Upper lobe of left lung (tissue), 6 donors: Measurements from ENCODE around the gene EDC4. TPM values are rescaled to one million over a fixed set of nuclear protein-coding genes. Genes with fewer than 3 reads are reported as not detected.

Experiments
- ATAC-seq, 2 donors: fragments of 200-7000 bp; cut with Tn5 transposase; one replicate each; pipeline ENCODE4 v1.9.1; 2022; ENCODE audit warnings: mild to moderate bottlenecking in 2 of 2, moderate library complexity in 2 of 2; ENCODE audit not compliant: low FRiP score in 2 of 2
- DNase-seq, 2 donors: peaks; one replicate each; pipeline ENCODE4 v3.0.0-alpha.2; 2019 to 2020
- H3K27ac ChIP-seq, 4 donors: fragments of 200-600 bp; sonication (generic); one replicate each; pipeline ENCODE4 v1.5.1; 2016 to 2019
- H3K27me3 ChIP-seq, 4 donors: fragments of 200-600 bp; sonication (generic); one replicate each; pipeline ENCODE4 v1.5.1; 2017 to 2019
- H3K36me3 ChIP-seq, 4 donors: fragments of 200-600 bp; sonication (generic); one replicate each; pipeline ENCODE4 v1.5.1; 2016 to 2019
- H3K4me1 ChIP-seq, 4 donors: fragments of 200-600 bp; sonication (generic); one replicate each; pipeline ENCODE4 v1.5.1; 2018 to 2019
- H3K4me3 ChIP-seq, 4 donors: fragments of 200-600 bp; sonication (generic); one replicate each; pipeline ENCODE4 v1.5.1; 2017 to 2019; ENCODE audit warnings: mild to moderate bottlenecking in 2 of 4, moderate library complexity in 1 of 4
- H3K9me3 ChIP-seq, 4 donors: fragments of 200-600 bp; sonication (generic); one replicate each; pipeline ENCODE4 v1.5.1; 2018 to 2019
- EP300 ChIP-seq, 4 donors: sonication (generic); formaldehyde crosslinking; IDR thresholded peaks; one replicate each; pipeline ENCODE4 v1.5.1; 2017; ENCODE audit warnings: antibody characterized with exemption in 4 of 4, control low read depth in 2 of 4
- POLR2A ChIP-seq, 4 donors: fragments of 450-650 bp; IDR thresholded peaks; one replicate each; pipeline ENCODE4 v1.5.1; 2016 to 2017; ENCODE audit warnings: antibody characterized with exemption in 4 of 4, mild to moderate bottlenecking in 2 of 4
- POLR2AphosphoS5 ChIP-seq, 2 donors: sonication (generic); formaldehyde crosslinking; IDR thresholded peaks; one replicate each; pipeline ENCODE4 v1.5.1; 2017; ENCODE audit warnings: antibody characterized with exemption in 2 of 2
- WGBS, 2 donors: methylation state at CpG; one replicate each; pipeline ENCODE4 v1.1.5; 2017 to 2018; 5-methylcytosine and 5-hydroxymethylcytosine counted together
- total RNA-seq, 6 donors: library from RNA; depleted of rRNA in 4 of 6; stranded (reverse); fragments of >200 nt in 4 of 6; gene quantifications; one replicate each; pipeline versions ENCODE4 v1.1.0 to v1.2.1, GENCODE V29; 2016 to 2021
- TF ChIP-seq, protein P1 (sequence below), 6 experiments: fragments of 450-650 bp in 4 of 6; fragments of 200-600 bp in 2 of 6; sonication (generic) in 2 of 6; IDR thresholded peaks; one replicate each; pipeline ENCODE4 v1.5.1; 2016 to 2019; ENCODE audit warnings: antibody characterized with exemption in 6 of 6
- donor health status: DM: no; HTN: no; CAD: no; lungs with moderate emphysema.
- donor health status: DM: no; HTN: yes; CAD: no; lungs with severe emphysema.

The EDC4 gene
- total RNA-seq, 6 donors from 2014 or later: 41.6 to 101 (median 65.0) TPM

DNA sequence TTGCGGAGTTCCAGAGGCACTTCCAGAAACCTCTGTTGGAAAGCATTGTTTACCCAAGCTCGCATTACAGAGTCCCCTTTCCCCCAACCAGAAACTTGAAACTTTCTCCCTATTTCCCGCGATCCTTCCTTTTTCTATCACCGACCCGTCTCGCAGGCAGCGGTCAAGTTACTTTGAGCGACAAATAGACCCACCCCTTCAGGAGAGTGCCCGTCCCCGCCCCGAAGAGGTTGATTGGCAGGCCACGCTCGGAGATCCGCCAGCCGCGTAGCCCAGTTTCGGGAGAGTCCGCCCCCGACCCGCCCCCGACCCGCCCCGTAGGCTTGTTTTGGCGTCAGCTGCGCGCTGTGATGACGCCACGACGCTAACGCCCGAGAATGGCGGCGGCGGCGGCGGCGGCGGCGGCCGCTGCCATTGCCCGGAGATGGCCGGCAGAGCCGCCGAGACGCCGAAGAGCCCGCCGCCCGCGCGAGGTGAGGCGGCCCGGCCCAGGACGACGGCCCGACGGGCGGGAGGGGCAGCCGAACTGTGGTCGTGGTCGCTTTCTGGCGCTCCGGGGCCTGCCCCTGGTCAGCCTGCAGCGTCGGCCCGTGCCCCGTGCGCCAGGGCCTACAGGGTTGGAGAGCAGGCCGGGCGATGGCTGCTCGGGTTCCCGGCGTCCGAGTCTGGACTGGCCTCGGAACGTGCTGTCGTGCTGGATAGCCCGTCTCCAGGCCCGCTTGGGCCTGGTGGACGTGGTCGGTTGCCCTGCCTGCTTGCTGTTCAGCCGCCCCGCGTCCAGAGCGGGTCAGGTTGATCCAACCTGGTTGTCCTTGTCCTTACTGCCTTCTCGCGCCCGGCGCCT is 20.3 kb downstream of the EDC4 start, which contains the start of gene PSKH1:
TSS of gene PSKH1 (plus strand) at position 356 of the 844 bp plus-strand sequence. CDS start 15,496 bp downstream, outside the sequence.
- Histone ChIP-seq H3K9me3 (no peaks in the 10 kb centered on the region), H3K36me3 (no peaks in the 10 kb centered on the region), H3K4me1 (peaks cover 28 to 50% (median 37%) of the 10 kb centered on the region in 4 donors), H3K27ac (peak within 1 kb of the TSS; percentile 95 to 97 (median 97)), H3K4me3 (peak within 1 kb of the TSS; percentile 78 to 97 (median 85)), H3K27me3 (no peaks in the 10 kb centered on the region)
- TF ChIP-seq, protein P1, sequence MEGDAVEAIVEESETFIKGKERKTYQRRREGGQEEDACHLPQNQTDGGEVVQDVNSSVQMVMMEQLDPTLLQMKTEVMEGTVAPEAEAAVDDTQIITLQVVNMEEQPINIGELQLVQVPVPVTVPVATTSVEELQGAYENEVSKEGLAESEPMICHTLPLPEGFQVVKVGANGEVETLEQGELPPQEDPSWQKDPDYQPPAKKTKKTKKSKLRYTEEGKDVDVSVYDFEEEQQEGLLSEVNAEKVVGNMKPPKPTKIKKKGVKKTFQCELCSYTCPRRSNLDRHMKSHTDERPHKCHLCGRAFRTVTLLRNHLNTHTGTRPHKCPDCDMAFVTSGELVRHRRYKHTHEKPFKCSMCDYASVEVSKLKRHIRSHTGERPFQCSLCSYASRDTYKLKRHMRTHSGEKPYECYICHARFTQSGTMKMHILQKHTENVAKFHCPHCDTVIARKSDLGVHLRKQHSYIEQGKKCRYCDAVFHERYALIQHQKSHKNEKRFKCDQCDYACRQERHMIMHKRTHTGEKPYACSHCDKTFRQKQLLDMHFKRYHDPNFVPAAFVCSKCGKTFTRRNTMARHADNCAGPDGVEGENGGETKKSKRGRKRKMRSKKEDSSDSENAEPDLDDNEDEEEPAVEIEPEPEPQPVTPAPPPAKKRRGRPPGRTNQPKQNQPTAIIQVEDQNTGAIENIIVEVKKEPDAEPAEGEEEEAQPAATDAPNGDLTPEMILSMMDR (IDR thresholded peaks at IDR 0.05): peak in 1 of 6 experiments; percentile 4
- TF ChIP-seq POLR2A (IDR thresholded peaks at IDR 0.05) (peak in 3 of 4 donors; percentile 69 to 90 (median 89)), EP300 (IDR thresholded peaks at IDR 0.05) (no peak), POLR2AphosphoS5 (IDR thresholded peaks at IDR 0.05) (peak in 1 of 2 donors; percentile 73)
- ATAC-seq: peak; percentile 97 to 98
- DNase-seq: peak; percentile 97 to 98
- WGBS, 2 donors: 0 to 2% methylated on average over 39 to 51 of the region's 90 CpGs

DNA sequence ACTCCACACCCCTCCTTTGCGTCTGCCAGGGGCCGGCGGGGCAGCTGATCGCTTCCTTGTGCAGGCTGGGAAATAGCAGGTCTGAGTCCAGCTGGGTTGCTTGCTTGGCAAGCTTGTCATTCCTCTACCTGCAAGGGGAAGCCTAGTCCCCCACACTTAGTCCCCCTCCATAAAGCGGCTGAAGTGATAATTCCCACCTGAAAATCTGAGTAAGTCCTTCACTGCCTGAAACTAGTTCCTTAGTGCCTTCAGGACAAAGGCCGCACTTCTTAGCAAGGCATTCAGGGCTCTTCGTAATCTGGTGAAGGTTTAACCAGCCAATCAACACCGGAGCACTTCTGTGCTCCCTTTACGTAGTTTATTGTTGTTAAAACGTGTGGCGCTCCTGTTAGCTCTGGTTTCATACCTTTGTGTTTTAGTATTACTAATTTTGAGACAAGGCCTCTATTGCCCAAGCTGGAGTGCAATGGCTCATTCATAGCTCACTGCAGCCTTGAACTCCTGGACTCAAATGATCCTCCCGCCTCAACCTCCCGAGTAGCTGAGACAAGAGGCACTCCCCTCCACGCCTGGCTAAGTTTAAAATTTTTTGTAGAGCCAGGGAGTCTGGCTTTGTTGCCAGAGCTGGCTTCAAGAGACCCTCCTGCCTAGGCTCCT is 21.0 kb downstream of the EDC4 start:
- H3K9me3 ChIP-seq: no peaks in the 10 kb centered on the region
- ATAC-seq (peak in 1 of 2 donors; percentile 75), DNase-seq (no peak)
- TF ChIP-seq, protein P1 (IDR thresholded peaks at IDR 0.05): no peak
- no peak for TF ChIP-seq POLR2AphosphoS5 (IDR thresholded peaks at IDR 0.05)
- TF ChIP-seq POLR2A (IDR thresholded peaks at IDR 0.05): no peak
- no peak for TF ChIP-seq EP300 (IDR thresholded peaks at IDR 0.05)
- WGBS, 2 donors: 18 to 24% methylated on average over 14 of the region's 14 CpGs
- peak overlapping the region; percentile 95 to 97 (median 97) for H3K27ac ChIP-seq
- H3K4me3 ChIP-seq: peak overlapping the region; percentile 78 to 97 (median 85)
- H3K36me3 ChIP-seq: no peaks in the 10 kb centered on the region
- no peaks in the 10 kb centered on the region for H3K27me3 ChIP-seq
- H3K4me1 ChIP-seq: peaks cover 31 to 50% (median 41%) of the 10 kb centered on the region in 4 donors

DNA sequence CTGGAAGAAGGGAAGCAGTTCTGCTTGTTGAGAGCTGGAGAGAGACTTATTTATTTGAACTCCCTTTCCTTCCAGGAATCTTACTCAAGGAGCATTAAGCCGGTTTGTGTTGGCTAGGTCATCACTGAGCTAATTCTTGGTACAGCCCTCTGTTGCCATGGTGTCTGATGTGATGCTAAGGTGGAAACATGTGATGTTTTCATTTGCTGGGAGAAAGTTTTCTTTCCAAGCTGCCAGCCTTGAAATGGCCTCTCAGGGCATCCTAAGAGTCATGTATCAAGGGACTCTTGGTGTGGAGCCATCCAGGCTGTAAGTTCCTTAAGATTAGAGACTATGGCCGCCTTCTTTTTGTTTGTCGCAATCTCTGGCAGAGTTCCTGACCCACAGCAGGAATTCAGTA is 24.4 kb downstream of the EDC4 start:
- Histone ChIP-seq H3K4me1 (peaks cover 32 to 47% (median 41%) of the 10 kb centered on the region in 4 donors), H3K36me3 (peaks cover 0 to 4% (median 2%) of the 10 kb centered on the region in 4 donors), H3K9me3 (no peaks in the 10 kb centered on the region), H3K4me3 (no peak overlapping the region), H3K27ac (peak overlapping the region in 2 of 4 donors; percentile 18 to 35), H3K27me3 (no peaks in the 10 kb centered on the region)
- peak in 1 of 2 donors; percentile 31 for ATAC-seq
- 47 to 52% methylated on average over 2 to 3 of the region's 3 CpGs for WGBS, 2 donors
- TF ChIP-seq, protein P1 (IDR thresholded peaks at IDR 0.05): no peak
- TF ChIP-seq EP300 (IDR thresholded peaks at IDR 0.05) (no peak), POLR2AphosphoS5 (IDR thresholded peaks at IDR 0.05) (no peak), POLR2A (IDR thresholded peaks at IDR 0.05) (no peak)
- no peak for DNase-seq

DNA sequence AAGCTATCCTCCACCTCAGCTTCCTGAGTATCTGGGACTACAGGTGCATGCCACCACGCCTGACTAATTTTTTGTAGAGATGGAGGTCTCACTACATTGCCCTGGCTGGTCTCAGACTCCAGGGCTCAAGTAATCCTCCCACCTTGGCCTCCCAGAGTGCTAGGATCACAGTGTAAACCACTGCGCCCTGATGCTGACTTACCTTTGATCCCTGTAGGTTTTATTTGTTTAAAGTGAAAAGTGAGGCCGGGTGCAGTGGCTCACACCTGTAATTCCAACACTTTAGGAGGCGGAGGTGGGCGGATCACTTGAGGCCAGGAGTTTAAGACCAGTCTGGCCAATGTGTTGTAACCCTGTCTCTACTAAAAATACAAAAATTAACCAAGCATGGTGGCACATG is 28.9 kb downstream of the EDC4 start:
- Histone ChIP-seq H3K27ac (no peak overlapping the region), H3K4me3 (no peak overlapping the region), H3K9me3 (no peaks in the 10 kb centered on the region), H3K36me3 (peaks cover 0 to 14% (median 5%) of the 10 kb centered on the region in 4 donors), H3K27me3 (no peaks in the 10 kb centered on the region), H3K4me1 (peaks cover 9 to 16% (median 13%) of the 10 kb centered on the region in 4 donors)
- DNase-seq (no peak), ATAC-seq (no peak)
- 95 to 98% methylated on average over 5 of the region's 5 CpGs for WGBS, 2 donors
- no peak for TF ChIP-seq POLR2AphosphoS5 (IDR thresholded peaks at IDR 0.05)
- TF ChIP-seq, protein P1 (IDR thresholded peaks at IDR 0.05): no peak
- TF ChIP-seq POLR2A (IDR thresholded peaks at IDR 0.05): no peak
- no peak for TF ChIP-seq EP300 (IDR thresholded peaks at IDR 0.05)
